Hepatocyte (in vitro differentiated cells): ENCODE results near the gene BRD3.

Source experiments
- EZH2 ChIP-seq: fragments of 200-600 bp; sonication (generic); IDR thresholded peaks from 2 replicates; pipeline ENCODE4 v1.6.1; 2016; ENCODE audit warnings: antibody characterized with exemption, mild to moderate bottlenecking, borderline replicate concordance
- TF ChIP-seq, protein P1 (sequence below): fragments of 200-600 bp; sonication (generic); IDR thresholded peaks from 2 replicates; pipeline ENCODE4 v1.5.1; 2016; ENCODE audit warnings: antibody characterized with exemption, mild to moderate bottlenecking; ENCODE audit not compliant: poor library complexity

DNA sequence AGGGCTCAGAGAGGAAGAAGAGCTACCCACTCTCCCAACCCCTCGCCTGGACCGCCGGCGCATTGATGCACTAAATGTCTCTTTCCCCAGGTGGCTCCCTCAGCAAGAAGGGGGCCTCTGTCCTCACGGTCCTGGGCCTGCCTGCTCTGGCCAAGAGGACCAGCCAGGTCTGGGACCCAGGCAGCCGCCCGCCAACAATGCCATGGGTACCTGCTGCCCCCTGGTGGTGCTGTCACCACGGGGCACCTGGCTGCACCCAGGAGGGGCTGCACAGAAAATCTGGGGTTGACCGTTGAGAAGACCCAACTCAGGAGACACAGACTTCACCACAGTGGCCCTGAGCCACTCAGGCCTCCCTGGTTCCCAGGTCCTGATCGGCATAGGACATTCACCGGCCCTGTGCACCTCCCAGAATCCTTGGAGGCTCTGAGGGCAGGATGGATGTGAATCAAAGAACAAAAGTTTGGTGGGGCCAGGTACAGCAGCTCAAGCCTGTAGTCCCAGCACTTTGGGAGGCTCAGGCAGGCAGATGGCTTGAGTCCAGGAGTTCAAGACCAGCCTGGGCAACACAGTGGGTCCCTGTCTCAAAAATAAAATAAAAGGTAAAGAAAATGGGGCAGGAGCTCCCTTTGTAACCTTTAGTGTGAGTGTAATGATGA is 73.3 kb downstream of the BRD3 start:
- TF ChIP-seq, protein P1, sequence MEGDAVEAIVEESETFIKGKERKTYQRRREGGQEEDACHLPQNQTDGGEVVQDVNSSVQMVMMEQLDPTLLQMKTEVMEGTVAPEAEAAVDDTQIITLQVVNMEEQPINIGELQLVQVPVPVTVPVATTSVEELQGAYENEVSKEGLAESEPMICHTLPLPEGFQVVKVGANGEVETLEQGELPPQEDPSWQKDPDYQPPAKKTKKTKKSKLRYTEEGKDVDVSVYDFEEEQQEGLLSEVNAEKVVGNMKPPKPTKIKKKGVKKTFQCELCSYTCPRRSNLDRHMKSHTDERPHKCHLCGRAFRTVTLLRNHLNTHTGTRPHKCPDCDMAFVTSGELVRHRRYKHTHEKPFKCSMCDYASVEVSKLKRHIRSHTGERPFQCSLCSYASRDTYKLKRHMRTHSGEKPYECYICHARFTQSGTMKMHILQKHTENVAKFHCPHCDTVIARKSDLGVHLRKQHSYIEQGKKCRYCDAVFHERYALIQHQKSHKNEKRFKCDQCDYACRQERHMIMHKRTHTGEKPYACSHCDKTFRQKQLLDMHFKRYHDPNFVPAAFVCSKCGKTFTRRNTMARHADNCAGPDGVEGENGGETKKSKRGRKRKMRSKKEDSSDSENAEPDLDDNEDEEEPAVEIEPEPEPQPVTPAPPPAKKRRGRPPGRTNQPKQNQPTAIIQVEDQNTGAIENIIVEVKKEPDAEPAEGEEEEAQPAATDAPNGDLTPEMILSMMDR, result peak; percentile 96
- no peak for TF ChIP-seq EZH2
